Measurements from ENCODE around the gene TCF7.

The TCF7 gene

GRCh38 chr5:134091626-134092121 is 22.8 kb upstream of the TCF7 start:
- no peak for DNase-seq

GRCh38 chr5:134092875-134093274 is 21.6 kb upstream of the TCF7 start:
- DNase-seq = no peak

- no peak for DNase-seq
These were observed 21.1 kb upstream of the TCF7 start for GRCh38 chr5:134093351-134093750.

GRCh38 chr5:134095293-134095692 is 19.2 kb upstream of the TCF7 start:
- no peak for DNase-seq

- DNase-seq = no peak
These were observed 18.4 kb upstream of the TCF7 start for GRCh38 chr5:134095887-134096589.

GRCh38 chr5:134097211-134097749 is 17.2 kb upstream of the TCF7 start:
- no peak for DNase-seq

- no peak for DNase-seq
These were observed 15.8 kb upstream of the TCF7 start for GRCh38 chr5:134098690-134099089.

GRCh38 chr5:134099288-134099872 is 15.1 kb upstream of the TCF7 start:
- DNase-seq = no peak

GRCh38 chr5:134099939-134100282 is 14.6 kb upstream of the TCF7 start:
- no peak for DNase-seq

GRCh38 chr5:134100283-134101091 is 14.0 kb upstream of the TCF7 start:
- DNase-seq = no peak

- DNase-seq = peak; percentile 28 to 87
These were observed 12.6 kb upstream of the TCF7 start for GRCh38 chr5:134101686-134102439.

- DNase-seq = no peak
These were observed 11.1 kb upstream of the TCF7 start for GRCh38 chr5:134103397-134103796.

- no peak for DNase-seq
These were observed 10.4 kb upstream of the TCF7 start for GRCh38 chr5:134103998-134104654.

GRCh38 chr5:134106991-134107701 is 7.3 kb upstream of the TCF7 start:
- DNase-seq = no peak

- no peak for DNase-seq
These were observed 6.7 kb upstream of the TCF7 start for GRCh38 chr5:134107779-134108178.

- DNase-seq = no peak
These were observed 4.1 kb upstream of the TCF7 start for GRCh38 chr5:134110382-134110781.

- no peak for DNase-seq
These were observed 2.5 kb upstream of the TCF7 start for GRCh38 chr5:134111741-134112647.

- no peak for DNase-seq
These were observed 1.6 kb upstream of the TCF7 start for GRCh38 chr5:134112726-134113362.

- DNase-seq = no peak
These were observed 1.1 kb upstream of the TCF7 start for GRCh38 chr5:134113363-134113889.
